SK-N-SH (cell line): Measurements from ENCODE around the gene ANKFN1.

ENCODE experiments used
- CHD2 ChIP-seq: fragments of 150-350 bp; IDR thresholded peaks from 2 replicates; pipeline ENCODE4 v1.6.1; 2018; ENCODE audit warnings: low read length; ENCODE audit not compliant: partially characterized antibody
- GABPA ChIP-seq: IDR thresholded peaks from 2 replicates; pipeline ENCODE4 v1.4.0; 2012; ENCODE audit warnings: low read depth, mild to moderate bottlenecking
- NFIC ChIP-seq: IDR thresholded peaks from 2 replicates; pipeline ENCODE4 v1.4.0; 2012; ENCODE audit warnings: borderline replicate concordance
- TF ChIP-seq, protein P1 (sequence below): fragments of 200-600 bp; sonication (generic); IDR thresholded peaks from 2 replicates; pipeline ENCODE4 v1.6.1; 2017; ENCODE audit warnings: antibody characterized with exemption, mild to moderate bottlenecking, moderate library complexity

DNA sequence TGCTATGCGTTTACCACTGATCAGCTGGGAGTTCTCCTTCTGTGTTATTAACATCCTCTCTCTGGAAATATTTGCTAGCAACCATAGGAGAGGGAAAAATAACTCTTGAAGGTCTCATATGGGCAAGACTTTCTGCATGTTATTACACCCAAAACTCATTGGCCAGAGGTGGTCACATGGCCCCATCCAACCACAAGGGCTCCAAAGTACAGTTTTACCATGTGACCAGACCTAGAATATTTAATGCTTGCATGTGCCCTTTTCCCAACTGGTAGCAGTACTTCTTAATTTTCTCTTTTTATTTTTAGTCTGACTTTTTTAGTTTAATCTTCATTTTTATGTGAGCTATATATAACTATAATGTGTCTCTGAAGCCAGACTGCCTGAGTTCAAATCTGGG is 299.2 kb downstream of the ANKFN1 start:
- TF ChIP-seq NFIC (no peak), GABPA (no peak), CHD2 (no peak)
- TF ChIP-seq, protein P1, sequence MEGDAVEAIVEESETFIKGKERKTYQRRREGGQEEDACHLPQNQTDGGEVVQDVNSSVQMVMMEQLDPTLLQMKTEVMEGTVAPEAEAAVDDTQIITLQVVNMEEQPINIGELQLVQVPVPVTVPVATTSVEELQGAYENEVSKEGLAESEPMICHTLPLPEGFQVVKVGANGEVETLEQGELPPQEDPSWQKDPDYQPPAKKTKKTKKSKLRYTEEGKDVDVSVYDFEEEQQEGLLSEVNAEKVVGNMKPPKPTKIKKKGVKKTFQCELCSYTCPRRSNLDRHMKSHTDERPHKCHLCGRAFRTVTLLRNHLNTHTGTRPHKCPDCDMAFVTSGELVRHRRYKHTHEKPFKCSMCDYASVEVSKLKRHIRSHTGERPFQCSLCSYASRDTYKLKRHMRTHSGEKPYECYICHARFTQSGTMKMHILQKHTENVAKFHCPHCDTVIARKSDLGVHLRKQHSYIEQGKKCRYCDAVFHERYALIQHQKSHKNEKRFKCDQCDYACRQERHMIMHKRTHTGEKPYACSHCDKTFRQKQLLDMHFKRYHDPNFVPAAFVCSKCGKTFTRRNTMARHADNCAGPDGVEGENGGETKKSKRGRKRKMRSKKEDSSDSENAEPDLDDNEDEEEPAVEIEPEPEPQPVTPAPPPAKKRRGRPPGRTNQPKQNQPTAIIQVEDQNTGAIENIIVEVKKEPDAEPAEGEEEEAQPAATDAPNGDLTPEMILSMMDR, result no peak
